NCI-H748 (cell line): Measurements from ENCODE around the gene LPP.

Source experiments
- DNase-seq: peaks from one replicate; lab custom pipeline; 2025; ENCODE audit not compliant: unreplicated experiment; lab: John Stamatoyannopoulos, UW

Gene LPP

DNA sequence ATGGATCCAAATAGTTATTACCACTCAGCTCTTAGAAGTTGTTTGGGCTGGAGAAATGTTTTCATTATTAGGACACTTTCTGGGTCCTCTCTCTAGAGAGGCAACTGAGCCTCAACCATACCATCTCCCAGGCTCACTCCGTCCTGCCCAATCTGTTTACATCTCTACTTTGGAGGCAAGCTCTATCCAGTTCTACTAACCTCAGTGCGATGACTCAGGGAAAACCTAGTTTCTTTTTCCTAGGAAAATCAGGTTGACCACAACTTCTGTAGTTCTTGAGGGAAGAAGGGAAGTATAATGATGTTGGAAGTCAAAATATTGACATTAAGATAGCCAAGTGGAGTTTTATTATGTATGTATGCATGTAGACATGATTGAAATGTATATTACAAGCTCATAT is 40.4 kb downstream of the LPP start:
- DNase-seq: no peak

DNA sequence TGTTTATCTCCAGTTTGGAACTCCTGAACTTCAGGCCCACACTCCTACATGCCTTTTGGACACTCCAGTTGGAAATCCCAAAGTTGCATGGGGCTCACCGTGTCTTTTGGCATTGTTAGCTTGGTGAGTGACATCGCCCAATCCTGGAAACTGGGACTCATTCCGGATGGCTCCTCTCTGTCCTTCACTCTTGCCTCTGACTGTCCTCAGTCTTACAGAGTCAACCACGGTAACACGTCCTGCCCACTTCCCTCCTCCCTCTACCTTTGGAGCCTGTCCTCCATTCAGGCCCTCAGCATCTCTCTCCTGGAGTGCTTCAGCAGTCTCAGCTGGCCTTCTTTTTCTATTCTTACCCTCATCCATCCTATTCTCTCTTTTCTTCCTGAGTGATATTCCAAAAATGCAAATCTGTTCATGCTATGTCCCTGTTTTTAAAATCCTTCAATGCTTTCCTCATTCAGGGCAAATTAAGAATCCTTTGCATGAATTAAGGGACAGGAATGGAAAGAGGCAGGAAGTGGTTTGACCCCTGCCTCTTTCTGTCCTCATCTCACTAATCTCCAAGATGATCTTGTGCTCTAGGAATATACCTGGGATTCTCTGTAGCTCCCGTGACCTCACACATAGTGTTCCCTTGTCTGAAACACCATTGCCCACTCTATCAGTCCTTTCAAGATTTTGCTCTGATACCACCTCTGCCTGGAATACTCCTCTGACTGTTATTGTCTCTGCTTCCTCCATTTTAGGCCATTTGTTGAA is 42.5 kb downstream of the LPP start:
- no peak for DNase-seq

DNA sequence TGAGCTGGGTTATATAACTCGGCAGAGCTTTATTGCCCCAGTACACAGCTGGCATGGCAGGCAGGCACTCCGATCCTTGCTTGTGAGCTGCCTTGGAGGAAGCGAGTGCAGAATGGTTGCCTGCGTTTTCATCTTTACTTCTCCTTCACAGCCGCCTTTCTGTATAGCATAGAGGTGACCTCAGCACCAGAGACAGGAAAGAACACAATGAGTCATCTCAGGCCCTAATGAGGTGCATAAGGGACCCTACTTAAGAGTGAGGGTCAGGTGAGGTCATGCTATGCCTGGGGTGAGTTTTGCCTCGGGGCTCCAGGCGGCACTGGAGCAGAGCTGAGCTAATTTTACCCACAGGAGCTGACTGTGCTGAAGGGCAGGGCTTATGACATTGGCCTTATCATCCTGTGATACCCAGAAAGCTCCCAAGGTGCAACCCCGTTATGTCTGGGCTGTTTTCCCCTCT is 43.5 kb downstream of the LPP start:
- DNase-seq: no peak

DNA sequence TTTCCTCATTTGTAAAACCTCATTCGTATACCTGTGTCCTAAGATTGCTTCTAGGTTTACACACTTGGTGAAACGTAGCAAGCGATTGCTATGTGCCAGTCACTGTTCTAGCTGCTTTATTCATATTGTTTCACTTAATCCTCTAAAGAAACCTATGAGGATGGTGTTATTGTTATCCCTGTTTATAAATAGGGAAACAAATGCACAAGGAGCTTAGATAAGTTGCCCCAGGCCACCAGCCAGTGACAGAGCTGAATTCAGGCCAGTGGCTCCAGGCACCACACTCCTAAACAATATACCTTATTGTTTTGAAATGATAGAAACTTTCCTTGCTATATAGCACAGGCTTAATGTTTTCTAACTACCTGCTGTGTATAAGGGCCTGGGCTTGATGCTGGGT is 44.0 kb downstream of the LPP start:
- DNase-seq: no peak

DNA sequence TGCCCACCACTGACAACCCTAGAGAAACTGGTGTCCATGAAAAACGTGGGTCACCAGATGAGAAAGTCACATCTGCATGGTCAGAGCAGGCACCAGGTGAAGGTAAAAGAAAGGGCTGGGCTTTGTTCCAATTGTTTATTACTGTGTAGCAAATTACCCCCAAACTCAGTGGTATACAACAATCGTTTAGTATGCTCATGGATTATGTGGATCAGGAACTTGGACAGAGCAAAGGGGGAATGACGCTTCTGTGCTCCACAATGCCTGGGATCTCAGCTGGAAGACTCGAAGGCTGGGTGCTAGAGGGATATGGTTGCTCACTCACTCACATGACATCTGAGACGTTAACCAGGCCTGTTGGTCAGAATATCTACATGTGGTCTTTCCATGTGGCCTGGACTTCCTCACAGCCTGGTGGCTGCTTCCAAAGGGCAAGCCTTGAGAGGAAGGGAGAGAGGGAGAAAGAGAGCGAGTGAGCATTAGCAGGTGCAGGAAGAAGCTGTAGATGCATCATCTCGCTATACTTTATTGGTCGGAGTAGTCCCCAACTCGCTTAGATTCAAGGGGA is 44.9 kb downstream of the LPP start:
- no peak for DNase-seq

DNA sequence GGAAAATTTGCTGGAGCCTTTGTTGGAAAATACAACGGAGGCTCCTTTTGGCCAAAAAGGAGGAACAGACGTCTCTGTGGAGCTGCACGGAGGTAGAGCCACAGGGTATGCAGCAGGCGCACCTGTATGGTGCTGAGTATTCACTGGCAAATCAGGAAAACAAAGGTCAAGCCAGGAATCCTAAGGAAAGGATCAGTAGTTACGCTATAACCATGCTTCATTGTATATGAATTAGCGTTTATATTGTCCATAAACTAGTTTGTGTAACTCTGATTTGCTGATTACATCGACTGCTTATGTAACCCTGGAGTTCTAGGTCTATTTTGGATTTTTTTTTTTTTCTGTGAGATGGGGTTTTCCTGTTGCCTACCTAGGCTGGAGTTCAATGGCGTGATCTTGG is 45.4 kb downstream of the LPP start:
- DNase-seq: no peak

DNA sequence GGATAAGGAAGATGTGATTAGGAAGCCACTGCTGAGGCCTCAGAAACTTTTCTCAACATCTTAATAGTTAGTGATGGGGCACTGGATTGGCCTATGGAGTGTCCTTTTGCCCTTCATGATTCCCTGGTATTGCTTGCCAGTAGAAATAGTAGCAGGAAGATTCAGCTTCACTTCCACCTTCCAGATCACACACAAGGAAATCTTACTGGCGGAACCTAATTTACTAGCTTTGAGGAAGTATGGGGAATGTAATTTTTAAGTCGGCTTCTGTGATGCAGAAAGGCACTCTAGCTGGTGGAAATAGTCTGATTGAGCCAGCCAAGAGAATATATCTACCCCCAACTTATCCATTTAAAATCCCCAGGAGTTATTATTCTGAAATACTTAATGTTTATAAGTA is 46.5 kb downstream of the LPP start:
- no peak for DNase-seq

DNA sequence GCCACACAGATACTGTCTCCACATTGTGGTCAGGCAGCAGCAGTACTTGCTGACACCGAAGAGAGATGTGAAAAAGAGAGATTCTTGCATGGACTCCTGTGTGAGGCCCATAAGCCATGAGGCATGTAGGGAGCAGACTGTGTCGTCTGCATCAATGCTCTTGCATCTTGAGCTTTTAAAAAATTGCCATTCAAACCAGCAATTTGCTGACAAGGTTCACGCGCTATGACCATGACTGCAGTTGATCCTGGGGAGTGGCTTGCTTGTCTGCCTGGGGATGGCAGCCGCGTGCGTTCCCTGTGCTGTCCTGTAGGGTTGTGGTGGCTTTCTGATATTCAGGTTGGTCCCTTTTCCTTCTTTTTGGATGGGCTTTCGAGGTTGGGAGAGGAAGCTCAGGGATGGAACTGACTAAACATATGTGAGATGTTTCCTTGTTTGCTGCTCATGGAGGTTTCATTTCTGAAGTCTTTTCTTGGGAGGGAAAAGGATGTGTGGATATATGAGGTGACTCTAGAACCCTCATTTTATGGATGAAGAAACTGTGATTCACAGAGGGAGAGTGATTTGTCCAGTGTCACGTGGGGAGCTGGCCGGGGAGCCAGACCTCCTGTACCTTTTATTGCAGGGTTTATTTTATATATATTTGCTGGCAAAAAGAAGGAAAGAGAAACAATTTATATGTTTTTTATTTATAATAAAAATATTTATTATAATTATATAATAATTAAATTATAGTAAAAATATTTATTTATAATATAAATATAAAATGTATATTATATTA is 48.6 kb downstream of the LPP start:
- DNase-seq: no peak

DNA sequence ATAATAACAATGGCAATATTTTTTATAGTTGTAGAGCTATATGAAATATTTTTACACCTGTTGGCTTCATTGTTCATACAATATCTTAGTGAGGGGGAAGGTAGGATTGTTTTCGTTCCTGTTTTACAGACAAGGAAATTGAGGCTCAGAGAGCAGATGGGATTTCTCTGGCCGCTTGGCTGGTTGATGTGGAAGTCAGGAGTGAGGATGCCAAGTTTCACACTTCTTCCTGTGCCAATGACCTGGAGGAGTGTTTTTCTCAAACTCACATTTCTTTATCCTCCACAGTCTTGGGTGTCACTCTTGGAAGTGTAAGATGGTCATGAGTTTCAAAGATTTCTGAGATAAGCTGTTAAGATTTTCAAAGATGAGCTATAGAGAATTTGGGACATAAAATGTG is 50.6 kb downstream of the LPP start:
- DNase-seq: no peak

DNA sequence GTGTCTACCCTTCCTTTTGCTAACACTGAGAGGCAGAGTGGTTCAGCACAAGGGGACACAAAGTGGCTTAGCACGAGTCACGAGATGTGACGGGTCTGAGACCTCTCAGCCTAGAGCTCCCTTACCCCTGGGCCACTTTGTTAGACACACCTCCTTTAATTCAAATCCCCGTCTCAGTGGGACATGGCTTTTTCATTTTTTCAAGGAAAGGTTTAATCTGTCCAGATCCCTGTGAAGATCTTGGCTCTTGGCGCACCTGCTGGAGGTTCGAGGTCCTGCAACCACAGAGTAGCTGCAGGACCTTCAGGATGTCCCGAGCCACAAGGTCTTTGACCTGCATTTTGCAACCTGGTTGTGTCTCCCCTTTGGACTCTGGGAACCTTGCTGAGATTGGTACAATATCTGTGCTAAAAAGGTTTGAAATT is 52.0 kb downstream of the LPP start:
- DNase-seq: no peak

DNA sequence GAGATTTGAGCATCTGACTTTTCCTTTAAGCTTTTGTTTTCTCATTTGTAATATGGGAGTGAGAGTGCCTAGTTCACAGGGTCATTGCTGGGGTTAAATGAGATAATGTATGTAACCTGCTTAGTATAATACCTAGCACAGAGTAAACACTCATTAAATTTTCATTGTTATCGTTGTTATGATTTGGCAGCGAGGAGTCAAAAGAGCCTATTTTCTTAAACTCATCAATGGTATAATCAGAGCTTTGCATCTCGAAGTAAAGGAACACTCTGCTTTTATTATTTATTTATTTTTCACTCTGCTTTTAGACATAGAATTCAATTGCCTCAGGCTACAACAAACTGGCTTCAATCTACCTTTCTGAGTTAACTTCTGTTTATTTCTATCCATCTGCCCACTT is 52.8 kb downstream of the LPP start:
- DNase-seq: no peak

DNA sequence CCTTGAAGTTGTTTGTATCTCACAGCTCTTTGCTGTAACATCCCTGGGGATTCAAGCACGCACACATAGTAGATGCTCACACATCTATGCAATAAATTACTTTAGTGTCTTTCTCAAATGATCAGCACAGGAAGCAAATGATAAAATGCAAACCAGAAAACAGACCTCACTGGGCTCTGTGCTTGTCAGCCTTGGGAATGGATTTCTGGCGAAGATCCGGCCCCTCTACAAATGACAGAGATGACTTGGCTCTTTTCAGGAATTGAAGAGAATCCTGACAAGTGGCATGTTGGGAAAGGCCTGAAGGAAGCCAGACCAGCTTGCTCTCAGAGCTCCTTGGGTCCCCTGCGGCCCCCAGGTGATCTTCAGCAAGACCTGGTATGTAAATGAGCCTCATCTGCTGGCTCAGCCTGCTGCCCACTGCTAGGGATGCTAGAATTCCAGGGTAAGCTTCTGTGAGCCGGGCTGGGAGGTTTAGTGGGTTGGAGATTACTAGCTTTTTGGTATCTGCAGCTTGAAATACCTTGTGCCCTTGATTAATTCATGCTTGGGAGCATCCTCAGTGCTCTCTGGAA is 54.1 kb downstream of the LPP start:
- no peak for DNase-seq

DNA sequence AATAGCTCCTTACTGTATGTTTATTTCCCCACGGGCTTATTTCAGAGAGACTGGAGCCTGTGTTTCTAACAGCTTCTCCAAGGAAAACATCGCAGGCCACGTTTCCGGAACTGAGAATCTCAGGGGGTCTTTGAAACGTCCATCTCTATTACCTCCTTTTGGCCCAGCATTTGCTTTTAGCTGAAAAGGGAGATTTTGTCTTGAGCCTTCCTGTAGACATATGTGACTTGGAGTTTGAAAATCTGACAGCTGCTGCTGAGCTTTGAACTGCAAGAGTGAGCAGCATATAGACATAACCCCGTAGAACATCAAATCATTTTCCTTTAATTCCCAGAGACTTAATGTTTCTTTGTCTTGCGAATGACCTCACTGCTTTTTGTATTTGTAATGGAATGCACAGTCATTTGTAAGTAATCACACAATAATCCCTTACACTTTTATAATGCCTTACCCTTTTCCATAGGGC is 54.6 kb downstream of the LPP start:
- DNase-seq: no peak

DNA sequence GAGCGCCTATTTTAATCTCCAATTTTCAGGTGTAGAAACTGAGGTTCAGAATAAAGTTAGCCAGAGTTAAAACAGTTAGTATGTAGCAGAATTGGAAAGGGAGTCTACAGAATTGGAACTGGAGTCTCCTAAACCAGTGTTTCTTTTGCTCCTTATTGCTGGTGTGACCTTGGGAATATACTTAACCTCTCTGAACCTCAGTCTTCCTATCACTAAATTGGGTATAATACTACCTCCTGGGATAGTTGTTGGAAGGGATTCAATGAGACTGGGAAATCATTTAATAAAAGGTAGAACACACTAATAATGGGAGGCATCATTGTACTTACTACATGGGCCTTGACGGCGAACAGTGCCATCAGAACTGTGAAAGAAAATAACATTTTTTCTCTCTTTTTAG is 55.1 kb downstream of the LPP start:
- DNase-seq: no peak

DNA sequence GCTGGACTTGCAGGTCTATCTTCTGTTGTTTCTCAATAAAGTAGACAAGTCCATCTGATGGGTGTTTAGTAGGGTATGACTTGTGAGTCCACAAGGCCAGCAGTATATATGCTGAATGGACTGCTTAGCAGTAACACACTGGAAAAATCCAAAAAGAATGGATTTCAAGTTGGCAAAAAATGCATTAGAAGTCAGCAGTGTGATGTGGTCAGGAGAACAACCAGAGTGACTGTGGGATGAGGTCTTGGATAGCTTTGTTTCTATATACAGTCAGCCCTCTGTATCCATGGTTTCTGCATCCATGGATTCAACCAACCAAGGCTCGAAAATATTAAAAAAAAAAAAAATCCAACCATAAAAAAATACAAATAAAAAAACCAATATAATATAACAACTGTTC is 55.8 kb downstream of the LPP start:
- no peak for DNase-seq

DNA sequence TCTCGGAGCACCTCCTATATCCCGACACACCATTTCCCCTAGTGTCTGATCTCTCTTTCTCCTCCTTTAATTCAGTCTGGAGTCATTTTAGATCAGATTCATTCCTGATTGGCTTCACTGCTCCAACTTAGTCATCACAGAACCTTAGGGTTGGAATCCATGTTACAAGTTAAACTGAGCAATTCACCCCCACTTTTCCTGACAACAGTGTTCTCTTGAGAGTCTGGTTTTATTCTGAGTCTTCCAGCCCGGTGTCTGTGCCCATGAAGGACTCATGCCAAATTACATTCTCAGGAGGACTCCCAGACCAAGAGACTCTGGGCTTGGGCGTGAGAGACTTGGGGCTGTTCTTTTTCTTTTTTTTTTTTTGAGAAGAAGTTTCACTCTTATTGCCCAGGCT is 57.5 kb downstream of the LPP start:
- DNase-seq: no peak

DNA sequence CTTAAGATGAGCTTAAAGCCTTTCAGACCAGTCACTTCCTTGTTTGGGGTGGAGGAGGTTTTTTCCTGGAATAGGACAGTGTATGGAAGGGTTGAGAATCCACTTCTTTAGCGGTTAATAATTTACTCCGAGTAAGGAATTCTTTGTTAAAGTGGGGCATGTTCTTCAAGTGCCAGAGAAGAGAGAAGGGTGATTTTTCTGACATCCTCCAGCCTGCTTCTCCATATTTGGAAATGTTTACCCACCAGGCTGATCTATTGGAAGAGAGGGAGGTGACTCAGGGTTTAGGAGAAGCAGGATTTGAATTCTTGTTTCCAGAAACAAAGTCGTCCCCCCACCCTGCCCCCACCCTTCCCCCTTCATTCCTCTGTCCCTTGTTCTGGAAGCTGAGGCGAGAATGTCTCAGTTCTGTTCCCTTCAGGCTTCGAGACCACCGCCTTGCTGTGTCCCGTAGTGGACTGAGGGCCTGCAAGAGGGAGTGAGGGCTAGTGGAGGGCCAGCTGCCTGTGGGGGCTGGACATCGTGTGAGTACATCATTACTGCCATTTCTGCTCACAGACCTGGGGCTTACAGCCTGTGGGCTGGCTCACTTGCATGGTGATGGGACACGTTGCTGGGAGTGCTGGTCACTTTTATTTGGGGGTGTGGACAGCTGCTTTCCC is 58.5 kb downstream of the LPP start:
- no peak for DNase-seq

DNA sequence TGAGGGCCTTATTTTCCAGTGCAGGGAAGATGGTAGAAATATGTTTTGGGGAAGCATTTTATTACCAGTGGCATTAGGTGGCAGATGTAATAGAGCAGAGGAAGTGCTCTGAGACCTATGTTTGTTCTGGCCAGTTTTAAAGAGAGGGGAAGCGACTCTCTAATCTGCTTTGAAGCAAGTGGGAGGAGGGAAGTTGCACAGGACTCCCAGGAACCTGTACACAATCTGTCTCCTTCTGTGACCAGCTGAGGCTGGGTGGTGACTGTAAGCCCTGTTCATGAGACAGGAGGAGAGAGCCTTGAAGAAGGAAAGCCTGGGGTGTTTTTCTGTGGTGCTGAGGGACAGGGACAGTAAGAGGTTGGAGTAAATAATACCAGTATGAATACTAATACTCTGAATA is 60.5 kb downstream of the LPP start:
- no peak for DNase-seq

DNA sequence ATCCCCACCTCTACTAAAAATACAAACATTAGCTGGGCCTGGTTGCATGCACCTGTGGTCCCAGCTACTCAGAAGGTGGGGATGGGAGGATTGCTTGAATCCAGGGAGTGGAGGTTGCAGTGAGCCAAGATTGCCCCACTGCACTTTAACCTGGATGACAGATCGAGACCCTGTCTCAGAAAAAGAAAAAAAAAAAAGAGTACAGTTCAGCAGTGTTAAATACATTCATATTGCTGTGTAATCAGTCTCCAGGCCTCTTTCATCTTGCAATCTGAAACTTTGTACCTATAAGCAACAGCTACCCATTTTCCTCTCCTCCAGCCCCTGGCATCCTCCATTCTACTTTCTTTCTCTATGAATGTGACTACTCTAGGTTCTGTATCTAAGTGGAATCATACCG is 61.2 kb downstream of the LPP start:
- no peak for DNase-seq

DNA sequence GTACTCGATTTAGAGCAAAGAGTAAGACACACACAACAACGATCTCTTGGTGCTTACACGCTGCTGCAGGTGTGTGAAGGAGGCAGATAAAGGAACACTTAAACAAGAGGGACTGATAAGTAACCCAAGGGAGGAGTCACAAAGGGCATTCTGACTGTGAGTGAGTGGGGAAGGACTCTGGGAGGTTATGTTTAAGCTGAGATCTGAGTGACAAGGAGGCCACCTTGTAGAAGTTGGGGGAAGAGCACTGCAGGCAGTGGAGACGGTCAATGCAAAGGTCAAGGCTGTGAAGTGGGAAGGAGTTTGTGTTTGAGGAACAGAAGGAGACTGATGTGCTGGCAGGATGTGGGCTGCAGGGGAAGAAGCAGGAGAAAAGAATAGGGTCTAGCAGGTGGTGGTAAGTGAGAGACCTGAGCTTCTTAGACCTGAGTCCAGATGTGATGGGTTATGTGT is 63.1 kb downstream of the LPP start:
- no peak for DNase-seq

DNA sequence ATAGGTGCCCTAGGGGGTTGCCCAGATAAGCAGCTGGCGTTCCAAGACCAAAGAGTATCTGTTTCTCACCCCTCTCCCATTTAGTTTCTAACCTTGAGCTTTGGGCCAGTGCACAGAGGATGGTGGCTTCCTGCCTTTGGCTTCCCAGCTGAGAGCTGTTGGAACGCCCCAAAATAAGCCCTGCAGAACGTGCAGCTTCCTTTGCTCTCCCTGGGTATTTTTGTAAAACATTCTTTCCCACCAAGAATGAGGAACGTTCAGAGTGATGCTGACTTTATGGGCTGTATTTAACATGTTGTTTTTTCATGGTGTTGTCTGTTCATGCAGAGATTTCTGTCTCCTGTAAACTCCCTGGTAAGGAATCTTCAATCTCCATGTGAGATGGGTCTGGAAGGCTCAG is 63.8 kb downstream of the LPP start:
- no peak for DNase-seq
